H9 (cell line): ENCODE measurements around the gene IER2. TPM values are rescaled to one million over a fixed set of nuclear protein-coding genes. Genes with fewer than 3 reads are reported as not detected.

Experiments
- DNase-seq: peaks from one replicate; pipeline ENCODE4 v3.0.0-alpha.2; 2017
- H2AFZ ChIP-seq: one replicate; pipeline ENCODE4 v1.6.1; 2013; ENCODE audit warnings: mild to moderate bottlenecking, low read length, control low read depth, moderate library complexity
- H2AK5ac ChIP-seq: 2 replicates; pipeline ENCODE4 v1.6.1; 2013; ENCODE audit warnings: low read length, control low read depth, mixed read lengths; ENCODE audit not compliant: insufficient read length
- H2BK120ac ChIP-seq: one replicate; pipeline ENCODE4 v1.6.1; 2013; ENCODE audit warnings: low read depth, mild to moderate bottlenecking, low read length, control low read depth, inconsistent platforms; ENCODE audit not compliant: poor library complexity, severe bottlenecking
- H2BK12ac ChIP-seq: 2 replicates; pipeline ENCODE4 v1.6.1; 2013; ENCODE audit warnings: low read length, control low read depth, mixed read lengths, low read depth; ENCODE audit not compliant: insufficient read length
- H2BK15ac ChIP-seq: 2 replicates; pipeline ENCODE4 v1.6.1; 2013; ENCODE audit warnings: low read depth, low read length, control low read depth
- H2BK20ac ChIP-seq: one replicate; pipeline ENCODE4 v1.6.1; 2013; ENCODE audit warnings: low read depth, mild to moderate bottlenecking, low read length, control low read depth, inconsistent platforms; ENCODE audit not compliant: poor library complexity, severe bottlenecking
- H2BK5ac ChIP-seq: 2 replicates; pipeline ENCODE4 v1.6.1; 2013; ENCODE audit warnings: low read length, control low read depth, mixed read lengths; ENCODE audit not compliant: insufficient read length
- H3K14ac ChIP-seq: 2 replicates; pipeline ENCODE4 v1.6.1; 2013; ENCODE audit warnings: low read length, control low read depth; ENCODE audit not compliant: insufficient read depth
- H3K18ac ChIP-seq: 2 replicates; pipeline ENCODE4 v1.6.1; 2013; ENCODE audit warnings: low read depth, mild to moderate bottlenecking, mixed read lengths, low read length, control low read depth; ENCODE audit not compliant: insufficient read length
- H3K23ac ChIP-seq: 2 replicates; pipeline ENCODE4 v1.6.1; 2013; ENCODE audit warnings: low read length, control low read depth, mixed read lengths, low read depth; ENCODE audit not compliant: insufficient read length
- H3K23me2 ChIP-seq: 2 replicates; pipeline ENCODE4 v1.6.1; 2013; ENCODE audit warnings: low read depth, mild to moderate bottlenecking, mixed read lengths, low read length, control low read depth; ENCODE audit not compliant: insufficient read length, poor library complexity, severe bottlenecking
- H3K27ac ChIP-seq: 2 replicates; pipeline ENCODE4 v1.5.1; 2013; ENCODE audit warnings: low read length, control low read depth, mixed read lengths, low read depth; ENCODE audit not compliant: insufficient read length
- H3K27me3 ChIP-seq: 2 replicates; pipeline ENCODE4 v1.6.1; 2013; ENCODE audit warnings: low read length, control low read depth, inconsistent platforms; ENCODE audit not compliant: insufficient read depth
- H3K4ac ChIP-seq: 2 replicates; pipeline ENCODE4 v1.6.1; 2013; ENCODE audit warnings: low read depth, mild to moderate bottlenecking, control low read depth, inconsistent platforms, low read length, moderate library complexity
- H3K4me1 ChIP-seq: 2 replicates; pipeline ENCODE4 v1.6.1; 2013; ENCODE audit warnings: low read length, control low read depth, inconsistent platforms; ENCODE audit not compliant: insufficient read depth
- H3K4me2 ChIP-seq: 2 replicates; pipeline ENCODE4 v1.6.1; 2013; ENCODE audit warnings: low read length, control low read depth, mixed read lengths; ENCODE audit not compliant: insufficient read length, insufficient read depth
- H3K56ac ChIP-seq: 2 replicates; pipeline ENCODE4 v1.6.1; 2013; ENCODE audit warnings: low read depth, mild to moderate bottlenecking, mixed read lengths, low read length, control low read depth; ENCODE audit not compliant: insufficient read length
- H3K79me1 ChIP-seq: 2 replicates; pipeline ENCODE4 v1.6.1; 2013; ENCODE audit warnings: low read depth, mild to moderate bottlenecking, moderate library complexity, low read length, control low read depth, inconsistent platforms; ENCODE audit not compliant: insufficient read depth, poor library complexity, severe bottlenecking
- H3K79me2 ChIP-seq: 2 replicates; pipeline ENCODE4 v1.6.1; 2013; ENCODE audit warnings: low read length, control low read depth, inconsistent platforms; ENCODE audit not compliant: insufficient read depth
- H3K9ac ChIP-seq: 2 replicates; pipeline ENCODE4 v1.6.1; 2013; ENCODE audit warnings: low read length, control low read depth, mixed read lengths; ENCODE audit not compliant: insufficient read length; ENCODE audit errors: extremely low read depth
- H3K9me3 ChIP-seq: one replicate; pipeline ENCODE4 v1.6.1; 2013; ENCODE audit warnings: low read depth, low read length, inconsistent platforms; ENCODE audit not compliant: control insufficient read depth
- H3T11ph ChIP-seq: one replicate; pipeline ENCODE4 v1.6.1; 2013; ENCODE audit warnings: mild to moderate bottlenecking, low read length, control low read depth, inconsistent platforms
- H4K20me1 ChIP-seq: one replicate; pipeline ENCODE4 v1.6.1; 2013; ENCODE audit not compliant: control insufficient read depth, insufficient read length, insufficient read depth
- H4K5ac ChIP-seq: 2 replicates; pipeline ENCODE4 v1.6.1; 2013; ENCODE audit warnings: low read depth, mild to moderate bottlenecking, mixed read lengths, low read length, control low read depth; ENCODE audit not compliant: insufficient read length
- H4K8ac ChIP-seq: replicated peaks from 2 replicates; pipeline ENCODE4 v1.6.1; 2013; ENCODE audit warnings: low read length, control low read depth, mixed read lengths, low read depth; ENCODE audit not compliant: insufficient read length
- H4K91ac ChIP-seq: 2 replicates; pipeline ENCODE4 v1.6.1; 2013; ENCODE audit warnings: low read depth, mild to moderate bottlenecking, moderate library complexity, mixed read lengths, low read length, control low read depth; ENCODE audit not compliant: insufficient read length
- H3K27ac Mint-ChIP-seq, 3 experiments: 2 replicates in 2 of 3; 3 replicates in 1 of 3; pipeline ENCODE4 v1.8.0; 2020 to 2021; ENCODE audit warnings: mixed read lengths in 3 of 3, mild to moderate bottlenecking in 1 of 3, moderate library complexity in 1 of 3
- H3K27me3 Mint-ChIP-seq: 2 replicates; pipeline ENCODE4 v1.8.0; 2021; ENCODE audit warnings: low read depth, mild to moderate bottlenecking, moderate library complexity, mixed read lengths
- H3K36me3 Mint-ChIP-seq, 3 experiments: 2 replicates in 2 of 3; 3 replicates in 1 of 3; pipeline ENCODE4 v1.8.0; 2020 to 2021; ENCODE audit warnings: low read depth in 3 of 3, mixed read lengths in 3 of 3; ENCODE audit not compliant: insufficient read depth in 1 of 3
- H3K4me1 Mint-ChIP-seq, 2 experiments: 2 replicates each; pipeline ENCODE4 v1.8.0; 2020; ENCODE audit warnings: mixed read lengths in 2 of 2
- H3K4me3 Mint-ChIP-seq, 2 experiments: 2 replicates in 1 of 2; 3 replicates in 1 of 2; pipeline ENCODE4 v1.8.0; 2020 to 2021; ENCODE audit warnings: mild to moderate bottlenecking in 2 of 2, mixed read lengths in 2 of 2, moderate library complexity in 1 of 2
- H3K9me3 Mint-ChIP-seq, 2 experiments: 2 replicates in 1 of 2; 3 replicates in 1 of 2; pipeline ENCODE4 v1.8.0; 2020; ENCODE audit warnings: mild to moderate bottlenecking in 2 of 2, mixed read lengths in 2 of 2, moderate library complexity in 1 of 2
- CTCF ChIP-seq: fragments of 200-600 bp; sonication (generic); conservative IDR thresholded peaks from 3 replicates; pipeline ENCODE4 v1.8.0; 2021; ENCODE audit warnings: antibody characterized with exemption, mild to moderate bottlenecking
- WGBS: extraction: QIAGEN DNeasy Blood & Tissue Kit; methylation state at CpG from one replicate; pipeline ENCODE4 v1.1.7; 2013; ENCODE audit warnings: missing lambda C conversion rate, low lambda C conversion rate, mixed read lengths; ENCODE audit not compliant: insufficient read length; ENCODE audit errors: extremely low coverage; 5-methylcytosine and 5-hydroxymethylcytosine counted together
- total RNA-seq: library from RNA; stranded (reverse); gene quantifications from 2 replicates; pipeline ENCODE4 v1.2.1, GENCODE V29; 2021

Gene IER2
- total RNA-seq, 1 experiment from 2014 or later, result 160 TPM

DNA sequence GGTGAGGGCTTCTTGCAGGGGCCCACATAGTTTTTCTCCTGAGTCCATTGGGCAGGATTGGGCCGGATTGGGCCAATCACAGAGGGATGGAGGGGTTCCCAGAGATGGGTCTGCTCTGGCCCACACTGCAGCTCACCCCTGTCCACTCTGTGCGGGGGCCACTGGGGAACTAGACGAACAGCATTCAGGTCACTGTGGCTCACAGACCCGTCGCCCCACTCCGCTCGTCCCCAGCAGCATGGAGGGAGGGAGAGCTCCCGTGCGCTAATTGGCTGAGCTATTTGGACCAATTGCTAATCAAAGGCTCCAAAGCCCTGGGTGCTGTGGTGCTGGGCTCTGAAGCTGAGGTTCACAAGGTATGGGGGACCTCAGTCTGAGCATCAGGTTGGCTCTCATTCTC, 20.8 kb upstream of the IER2 start:
- no peak overlapping the region for H3K4ac ChIP-seq
- peaks cover 3 to 14% of the 10 kb centered on the region in 2 experiments; a peak in 2 of 4 replicates for H3K4me1 Mint-ChIP-seq
- no peak overlapping the region for H3K27ac ChIP-seq
- no peaks in the 10 kb centered on the region for H3K23me2 ChIP-seq
- no peak overlapping the region for H2BK5ac ChIP-seq
- no peak overlapping the region for H2BK120ac ChIP-seq
- no peak overlapping the region for H3K27ac Mint-ChIP-seq
- H2AFZ ChIP-seq, result no peak overlapping the region
- no peak overlapping the region for H3K18ac ChIP-seq
- no peak overlapping the region for H3K23ac ChIP-seq
- H3K9ac ChIP-seq, result no peak overlapping the region
- no peaks in the 10 kb centered on the region for H4K20me1 ChIP-seq
- TF ChIP-seq CTCF, result no peak
- DNase-seq, result no peak
- no peak overlapping the region for H3K14ac ChIP-seq
- H3K79me1 ChIP-seq, result peaks cover 4% of the 10 kb centered on the region
- H3K27me3 ChIP-seq, result no peaks in the 10 kb centered on the region
- no peaks in the 10 kb centered on the region for H3K27me3 Mint-ChIP-seq
- no peaks in the 10 kb centered on the region for H3K9me3 ChIP-seq
- no peak overlapping the region for H2BK15ac ChIP-seq
- H3K36me3 Mint-ChIP-seq, result peaks cover 5 to 40% (median 10%) of the 10 kb centered on the region in 3 experiments; a peak in 6 of 7 replicates
- no peak overlapping the region for H3K4me2 ChIP-seq
- H3K4me3 Mint-ChIP-seq, result no peak overlapping the region
- H2AK5ac ChIP-seq, result no peak overlapping the region
- H3K9me3 Mint-ChIP-seq, result no peaks in the 10 kb centered on the region
- peaks cover 45% of the 10 kb centered on the region; the same call in 1 of the 2 replicates for H3K79me2 ChIP-seq
- no peak overlapping the region for H4K8ac ChIP-seq
- WGBS, result no CpG with 5 or more reads among the region's 9 CpGs
- no peak overlapping the region for H2BK12ac ChIP-seq
- H3T11ph ChIP-seq, result no peak overlapping the region
- H3K56ac ChIP-seq, result no peak overlapping the region
- H4K91ac ChIP-seq, result no peak overlapping the region
- no peaks in the 10 kb centered on the region for H3K4me1 ChIP-seq
- H4K5ac ChIP-seq, result no peak overlapping the region
- H2BK20ac ChIP-seq, result no peak overlapping the region
